H1 (cell line): ENCODE data around the gene VASN. TPM values are rescaled to one million over a fixed set of nuclear protein-coding genes. Genes with fewer than 3 reads are reported as not detected.

Source experiments
- ASH2L ChIP-seq: fragments of 200-600, 300-600 bp; sonication (generic); IDR thresholded peaks from one replicate; pipeline ENCODE4 v1.7.1; 2017; ENCODE audit warnings: low read length
- CBX8 ChIP-seq: fragments of 300-800, 300-1000 bp; sonication (generic); IDR thresholded peaks from 2 replicates; pipeline ENCODE4 v1.7.1; 2016; ENCODE audit warnings: low read depth, low read length, borderline replicate concordance
- RFX5 ChIP-seq: IDR thresholded peaks from 2 replicates; pipeline ENCODE4 v1.6.1; 2011; ENCODE audit warnings: low read depth, low read length, improper control_type of control experiment, borderline replicate concordance
- SP1 ChIP-seq: IDR thresholded peaks from 2 replicates; pipeline ENCODE4 v1.6.1; 2011; ENCODE audit warnings: low read depth, low read length
- TAF1 ChIP-seq: IDR thresholded peaks from 2 replicates; pipeline ENCODE4 v1.6.1; 2011; ENCODE audit warnings: mild to moderate bottlenecking, low read depth, low read length
- YY1 ChIP-seq: IDR thresholded peaks from 2 replicates; pipeline ENCODE4 v1.6.1; 2011; ENCODE audit warnings: low read depth, mild to moderate bottlenecking, low read length
- polyA plus RNA-seq, 7 experiments: library from polyadenylated mRNA; depleted of rRNA in 3 of 7; stranded (reverse) in 5 of 7; unstranded in 2 of 7; fragments of >200 nt in 5 of 7; fragments of 200-250 nt in 2 of 7; gene quantifications; 1 replicate in 5 of 7; 2 replicates in 1 of 7; 4 replicates in 1 of 7; pipeline versions ENCODE4 v1.2.1 to v1.2.3, GENCODE V29; 2011 to 2013; ENCODE audit warnings: missing spikeins in 2 of 7, mixed read lengths in 2 of 7
- total RNA-seq: library from RNA; stranded (reverse); fragmentation: NEBNext Ultra II Directional; extraction: Animal tissue kit (Norgen Biotek cat#: 25700); gene quantifications from 2 replicates; pipeline ENCODE4 v1.2.1, GENCODE V29; 2021
- TF ChIP-seq, protein P1 (sequence below): fragments of 300-600 bp; sonication (generic); IDR thresholded peaks from 2 replicates; pipeline ENCODE4 v1.7.1; 2012; ENCODE audit warnings: low read length, moderate library complexity, mild to moderate bottlenecking, inconsistent platforms; ENCODE audit not compliant: insufficient replicate concordance

VASN gene
- total and polyA plus RNA-seq, 2 of the 8 experiments (the other 6 are each of a cell fraction or from before 2014, with no cell fraction given), result 9.6 to 11.3 TPM

DNA sequence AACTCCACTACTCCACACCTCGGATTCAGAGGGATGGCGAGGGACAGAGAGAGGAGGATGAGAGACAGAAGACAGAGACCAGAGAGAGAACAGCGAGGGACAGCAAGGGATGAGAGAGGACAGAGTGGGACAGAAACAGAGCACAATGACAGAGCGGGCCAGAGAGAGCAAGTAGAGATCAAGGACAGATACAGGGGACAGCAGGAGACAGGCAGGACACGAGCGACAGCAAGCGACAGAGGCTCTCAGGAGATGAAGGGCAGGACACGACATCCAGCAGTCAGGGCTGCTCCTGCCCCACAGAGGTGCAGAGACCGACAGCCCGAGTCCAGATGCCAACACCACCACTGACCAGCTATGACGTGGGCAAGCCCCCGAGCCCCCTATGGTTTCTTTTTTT, 29.9 kb downstream of the VASN start (continued):
- no peak for TF ChIP-seq CBX8
- TF ChIP-seq YY1, result no peak
- no peak for TF ChIP-seq SP1
- TF ChIP-seq ASH2L, result no peak
- TF ChIP-seq, protein P1, sequence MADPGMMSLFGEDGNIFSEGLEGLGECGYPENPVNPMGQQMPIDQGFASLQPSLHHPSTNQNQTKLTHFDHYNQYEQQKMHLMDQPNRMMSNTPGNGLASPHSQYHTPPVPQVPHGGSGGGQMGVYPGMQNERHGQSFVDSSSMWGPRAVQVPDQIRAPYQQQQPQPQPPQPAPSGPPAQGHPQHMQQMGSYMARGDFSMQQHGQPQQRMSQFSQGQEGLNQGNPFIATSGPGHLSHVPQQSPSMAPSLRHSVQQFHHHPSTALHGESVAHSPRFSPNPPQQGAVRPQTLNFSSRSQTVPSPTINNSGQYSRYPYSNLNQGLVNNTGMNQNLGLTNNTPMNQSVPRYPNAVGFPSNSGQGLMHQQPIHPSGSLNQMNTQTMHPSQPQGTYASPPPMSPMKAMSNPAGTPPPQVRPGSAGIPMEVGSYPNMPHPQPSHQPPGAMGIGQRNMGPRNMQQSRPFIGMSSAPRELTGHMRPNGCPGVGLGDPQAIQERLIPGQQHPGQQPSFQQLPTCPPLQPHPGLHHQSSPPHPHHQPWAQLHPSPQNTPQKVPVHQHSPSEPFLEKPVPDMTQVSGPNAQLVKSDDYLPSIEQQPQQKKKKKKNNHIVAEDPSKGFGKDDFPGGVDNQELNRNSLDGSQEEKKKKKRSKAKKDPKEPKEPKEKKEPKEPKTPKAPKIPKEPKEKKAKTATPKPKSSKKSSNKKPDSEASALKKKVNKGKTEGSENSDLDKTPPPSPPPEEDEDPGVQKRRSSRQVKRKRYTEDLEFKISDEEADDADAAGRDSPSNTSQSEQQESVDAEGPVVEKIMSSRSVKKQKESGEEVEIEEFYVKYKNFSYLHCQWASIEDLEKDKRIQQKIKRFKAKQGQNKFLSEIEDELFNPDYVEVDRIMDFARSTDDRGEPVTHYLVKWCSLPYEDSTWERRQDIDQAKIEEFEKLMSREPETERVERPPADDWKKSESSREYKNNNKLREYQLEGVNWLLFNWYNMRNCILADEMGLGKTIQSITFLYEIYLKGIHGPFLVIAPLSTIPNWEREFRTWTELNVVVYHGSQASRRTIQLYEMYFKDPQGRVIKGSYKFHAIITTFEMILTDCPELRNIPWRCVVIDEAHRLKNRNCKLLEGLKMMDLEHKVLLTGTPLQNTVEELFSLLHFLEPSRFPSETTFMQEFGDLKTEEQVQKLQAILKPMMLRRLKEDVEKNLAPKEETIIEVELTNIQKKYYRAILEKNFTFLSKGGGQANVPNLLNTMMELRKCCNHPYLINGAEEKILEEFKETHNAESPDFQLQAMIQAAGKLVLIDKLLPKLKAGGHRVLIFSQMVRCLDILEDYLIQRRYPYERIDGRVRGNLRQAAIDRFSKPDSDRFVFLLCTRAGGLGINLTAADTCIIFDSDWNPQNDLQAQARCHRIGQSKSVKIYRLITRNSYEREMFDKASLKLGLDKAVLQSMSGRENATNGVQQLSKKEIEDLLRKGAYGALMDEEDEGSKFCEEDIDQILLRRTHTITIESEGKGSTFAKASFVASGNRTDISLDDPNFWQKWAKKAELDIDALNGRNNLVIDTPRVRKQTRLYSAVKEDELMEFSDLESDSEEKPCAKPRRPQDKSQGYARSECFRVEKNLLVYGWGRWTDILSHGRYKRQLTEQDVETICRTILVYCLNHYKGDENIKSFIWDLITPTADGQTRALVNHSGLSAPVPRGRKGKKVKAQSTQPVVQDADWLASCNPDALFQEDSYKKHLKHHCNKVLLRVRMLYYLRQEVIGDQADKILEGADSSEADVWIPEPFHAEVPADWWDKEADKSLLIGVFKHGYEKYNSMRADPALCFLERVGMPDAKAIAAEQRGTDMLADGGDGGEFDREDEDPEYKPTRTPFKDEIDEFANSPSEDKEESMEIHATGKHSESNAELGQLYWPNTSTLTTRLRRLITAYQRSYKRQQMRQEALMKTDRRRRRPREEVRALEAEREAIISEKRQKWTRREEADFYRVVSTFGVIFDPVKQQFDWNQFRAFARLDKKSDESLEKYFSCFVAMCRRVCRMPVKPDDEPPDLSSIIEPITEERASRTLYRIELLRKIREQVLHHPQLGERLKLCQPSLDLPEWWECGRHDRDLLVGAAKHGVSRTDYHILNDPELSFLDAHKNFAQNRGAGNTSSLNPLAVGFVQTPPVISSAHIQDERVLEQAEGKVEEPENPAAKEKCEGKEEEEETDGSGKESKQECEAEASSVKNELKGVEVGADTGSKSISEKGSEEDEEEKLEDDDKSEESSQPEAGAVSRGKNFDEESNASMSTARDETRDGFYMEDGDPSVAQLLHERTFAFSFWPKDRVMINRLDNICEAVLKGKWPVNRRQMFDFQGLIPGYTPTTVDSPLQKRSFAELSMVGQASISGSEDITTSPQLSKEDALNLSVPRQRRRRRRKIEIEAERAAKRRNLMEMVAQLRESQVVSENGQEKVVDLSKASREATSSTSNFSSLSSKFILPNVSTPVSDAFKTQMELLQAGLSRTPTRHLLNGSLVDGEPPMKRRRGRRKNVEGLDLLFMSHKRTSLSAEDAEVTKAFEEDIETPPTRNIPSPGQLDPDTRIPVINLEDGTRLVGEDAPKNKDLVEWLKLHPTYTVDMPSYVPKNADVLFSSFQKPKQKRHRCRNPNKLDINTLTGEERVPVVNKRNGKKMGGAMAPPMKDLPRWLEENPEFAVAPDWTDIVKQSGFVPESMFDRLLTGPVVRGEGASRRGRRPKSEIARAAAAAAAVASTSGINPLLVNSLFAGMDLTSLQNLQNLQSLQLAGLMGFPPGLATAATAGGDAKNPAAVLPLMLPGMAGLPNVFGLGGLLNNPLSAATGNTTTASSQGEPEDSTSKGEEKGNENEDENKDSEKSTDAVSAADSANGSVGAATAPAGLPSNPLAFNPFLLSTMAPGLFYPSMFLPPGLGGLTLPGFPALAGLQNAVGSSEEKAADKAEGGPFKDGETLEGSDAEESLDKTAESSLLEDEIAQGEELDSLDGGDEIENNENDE, result no peak
- no peak for TF ChIP-seq RFX5
- no peak for TF ChIP-seq TAF1
